ENCODE data around the gene KCNT1. TPM values are rescaled to one million over a fixed set of nuclear protein-coding genes. Genes with fewer than 3 reads are reported as not detected.

Gene KCNT1
- polyA plus RNA-seq, 10 donors = 2.8 to 13.6 (median 7.2) TPM

GRCh38 chr9:135817951-135818717, 116.1 kb downstream of the KCNT1 start:
- DNase-seq = no peak

- DNase-seq = no peak
Measured at GRCh38 chr9:135818718-135819475, 116.9 kb downstream of the KCNT1 start.

GRCh38 chr9:135819905-135820304, 117.9 kb downstream of the KCNT1 start:
- no peak for DNase-seq

DNA sequence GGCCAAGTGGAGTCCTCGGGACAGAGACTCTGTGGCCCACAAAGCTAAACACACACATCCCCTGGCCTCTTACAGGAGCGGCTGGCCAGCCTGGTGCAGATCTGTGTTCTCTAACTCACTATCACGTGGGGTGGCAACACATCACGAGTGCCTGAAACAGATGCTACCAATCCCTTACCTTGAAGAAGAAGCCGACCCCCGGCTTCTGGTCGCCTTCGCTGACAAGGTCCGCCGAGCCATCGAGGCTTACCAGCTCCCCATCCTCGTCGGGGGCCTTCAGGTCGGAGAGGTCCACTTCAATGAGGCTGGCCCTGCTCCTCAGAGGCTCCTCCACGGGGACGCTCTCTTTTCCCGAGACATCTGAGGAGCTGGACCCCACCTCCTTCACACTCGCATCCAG, 118.7 kb downstream of the KCNT1 start:
- no peak for DNase-seq

- DNase-seq = no peak
Measured at GRCh38 chr9:135821116-135821515, 119.1 kb downstream of the KCNT1 start.

- DNase-seq = peak in 2 of 3 donors; percentile 28 to 58
Measured at GRCh38 chr9:135821733-135822373, 119.9 kb downstream of the KCNT1 start.

GRCh38 chr9:135822374-135822755, 120.4 kb downstream of the KCNT1 start:
- DNase-seq = no peak

DNA sequence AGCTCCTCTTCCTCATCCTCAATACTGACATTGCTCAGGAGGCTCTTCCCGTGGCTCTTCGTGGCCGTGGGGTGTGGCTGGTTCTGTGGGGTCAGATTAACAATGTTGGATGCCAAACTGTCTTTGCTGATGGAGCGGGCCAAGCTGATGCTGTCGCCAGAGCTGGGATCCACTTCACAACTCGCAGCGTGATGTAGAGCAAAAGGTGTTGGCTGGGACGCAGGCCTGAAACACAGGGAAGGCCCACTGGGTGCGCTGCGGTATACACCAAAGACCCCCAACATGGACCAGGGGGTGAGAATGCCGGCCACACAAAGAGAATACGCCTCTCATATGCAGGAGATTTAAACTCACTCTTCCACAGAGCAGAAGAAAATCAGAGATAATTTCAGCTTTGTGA, 121.1 kb downstream of the KCNT1 start:
- no peak for DNase-seq

- DNase-seq = no peak
Measured at GRCh38 chr9:135825435-135826187, 123.6 kb downstream of the KCNT1 start.

- no peak for DNase-seq
Measured at GRCh38 chr9:135826188-135826545, 124.2 kb downstream of the KCNT1 start.

- DNase-seq = no peak
Measured at GRCh38 chr9:135827301-135827700, 125.3 kb downstream of the KCNT1 start.

DNA sequence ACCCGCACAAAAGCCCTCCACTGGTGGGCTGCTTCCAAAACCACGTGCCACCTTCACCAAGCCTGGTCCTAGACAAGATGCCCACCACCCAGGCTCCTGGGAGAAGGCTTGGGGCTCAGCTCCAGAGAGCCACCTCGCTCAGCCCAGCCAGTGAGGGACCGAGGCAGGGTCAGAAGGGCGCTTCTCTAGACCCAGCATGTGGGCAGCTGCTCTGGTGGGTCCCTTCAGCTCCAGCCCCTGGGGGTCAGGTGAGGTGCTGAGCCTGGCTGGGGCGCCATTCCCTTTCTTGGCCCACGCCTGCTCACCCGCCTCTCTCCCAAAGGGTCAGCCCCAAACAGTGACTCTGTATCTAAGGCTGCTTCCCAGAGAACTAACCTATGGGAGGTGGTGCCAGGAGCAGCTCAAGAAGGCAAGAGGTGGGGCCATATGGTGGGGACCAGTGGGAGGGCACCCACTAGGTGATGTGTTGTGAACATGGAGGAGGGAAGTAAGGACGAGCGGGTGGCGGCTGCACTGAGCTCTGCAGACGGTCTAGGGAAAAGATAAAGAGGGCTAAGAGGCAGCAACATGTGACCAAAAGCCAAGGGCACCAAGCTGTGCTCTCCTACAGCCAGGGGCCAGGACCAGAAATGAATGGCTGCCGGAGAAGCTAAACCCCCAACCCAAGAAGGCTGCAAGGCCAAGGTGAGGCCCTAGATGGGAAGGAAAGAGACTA, 126.0 kb downstream of the KCNT1 start:
- no peak for DNase-seq

DNA sequence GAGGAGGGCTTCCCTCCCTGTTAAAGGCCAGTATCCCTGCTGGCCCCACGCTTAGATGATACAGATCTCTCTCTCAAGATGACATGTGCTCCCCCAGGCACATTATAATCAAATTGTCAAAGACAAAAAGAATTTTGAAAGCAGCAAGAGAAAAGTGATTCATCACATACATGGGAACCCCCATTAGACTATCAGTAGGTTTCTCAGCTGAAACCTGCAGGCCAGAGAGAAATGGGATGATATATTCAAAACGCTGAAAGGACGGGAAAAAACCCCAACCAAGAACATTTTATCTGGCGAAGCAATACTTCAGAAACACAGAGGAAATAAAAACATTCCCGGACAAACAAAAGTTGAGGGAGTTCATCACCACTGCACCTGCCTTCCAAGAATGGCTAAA, 126.7 kb downstream of the KCNT1 start:
- DNase-seq = no peak

DNA sequence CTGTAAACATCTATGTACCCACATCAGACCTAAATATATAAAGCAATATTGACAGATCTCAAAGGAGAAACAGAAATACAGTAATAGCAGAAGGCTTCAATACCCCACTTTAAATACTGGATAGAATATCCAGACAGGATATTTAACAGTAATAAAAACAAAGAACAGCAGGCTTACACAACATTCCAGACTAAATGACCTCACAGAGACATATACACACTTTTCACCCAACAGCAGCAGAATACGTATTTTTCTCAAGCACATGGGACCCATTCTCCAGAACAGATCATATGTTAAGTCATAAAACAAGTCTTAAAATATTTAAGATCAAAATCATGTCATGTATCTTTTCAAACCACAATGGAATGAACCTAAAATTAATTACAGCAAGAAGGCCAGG, 128.5 kb downstream of the KCNT1 start:
- DNase-seq = no peak

DNA sequence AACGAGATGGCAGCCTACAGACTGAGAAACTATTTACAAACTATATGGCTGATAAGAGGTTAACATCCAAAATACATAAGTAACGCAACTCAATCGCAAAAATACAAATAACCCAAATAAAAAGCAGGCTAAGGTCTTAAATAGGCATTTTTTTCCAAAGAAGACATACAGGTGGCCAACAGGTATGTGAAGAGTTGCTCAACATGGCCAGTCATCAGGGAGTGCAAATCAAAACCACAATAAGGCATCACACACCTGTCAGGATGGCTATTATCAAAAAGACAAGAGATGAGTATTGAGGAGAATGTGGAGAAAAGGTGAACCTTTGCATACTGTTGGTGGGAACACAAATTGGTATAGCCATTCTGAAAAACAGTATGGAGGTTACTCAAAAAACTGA, 131.9 kb downstream of the KCNT1 start:
- DNase-seq = no peak

- no peak for DNase-seq
Measured at GRCh38 chr9:135835131-135835530, 133.1 kb downstream of the KCNT1 start.

DNA sequence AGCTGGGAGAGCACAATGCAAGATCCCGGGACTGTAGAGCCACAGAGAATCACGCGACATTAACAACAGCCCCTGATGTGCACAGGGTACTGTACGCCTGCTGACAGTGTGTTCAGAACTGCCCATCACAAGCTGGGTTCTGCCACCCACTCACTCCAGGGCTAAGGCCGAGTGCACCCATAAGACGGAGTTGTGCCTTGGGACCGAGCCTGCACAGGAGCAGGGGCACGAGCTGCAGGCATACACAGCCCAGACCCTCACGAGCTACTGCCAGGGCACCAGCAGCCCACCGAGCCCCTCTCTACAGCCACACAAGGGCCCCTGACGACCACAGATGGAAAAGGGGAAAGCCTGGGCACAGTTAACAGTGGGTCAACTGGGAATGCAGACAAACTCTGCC, 137.5 kb downstream of the KCNT1 start:
- no peak for DNase-seq

DNA sequence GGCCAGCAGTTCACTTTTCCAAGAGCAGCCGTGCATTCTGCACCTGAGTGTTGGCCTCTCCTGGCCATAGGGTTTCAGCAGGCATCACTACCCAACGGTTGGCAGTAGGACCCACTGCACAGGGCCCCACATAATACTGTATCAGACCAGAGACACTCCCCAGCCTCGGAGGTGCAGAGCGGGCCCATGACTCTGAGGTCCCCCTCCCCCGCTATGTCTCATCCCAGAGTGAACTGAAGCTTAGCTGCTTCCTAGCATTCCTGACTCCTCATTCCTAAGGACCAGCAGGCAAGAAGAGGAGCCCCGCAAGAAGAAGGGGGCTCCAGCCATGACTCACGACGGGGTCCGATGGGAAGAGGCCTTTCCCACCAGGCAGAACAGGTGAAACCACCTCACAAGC, 138.1 kb downstream of the KCNT1 start:
- DNase-seq = no peak

DNA sequence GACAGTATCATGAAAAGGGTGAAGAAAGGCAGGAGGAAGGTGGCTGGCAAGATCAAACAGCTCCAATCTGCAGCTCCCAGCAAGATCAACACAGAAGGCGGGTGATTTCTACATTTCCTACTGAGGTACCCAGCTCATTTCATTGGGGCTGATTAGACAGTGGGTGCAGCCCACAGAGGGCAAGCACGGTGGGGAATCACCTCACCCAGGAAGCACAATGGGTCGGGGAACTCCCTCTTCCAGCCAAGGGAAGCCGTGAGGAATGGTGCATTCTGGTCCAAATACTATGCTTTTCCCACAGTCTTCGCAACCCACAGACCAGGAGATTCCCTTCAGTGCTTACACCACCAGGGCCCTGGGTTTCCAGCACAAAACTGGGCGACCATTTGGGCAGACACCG, 138.6 kb downstream of the KCNT1 start:
- no peak for DNase-seq

Measured in muscle of back (tissue), 11 donors.